Pons (tissue), 1 donor: Measurements from ENCODE around the gene FANCG.

Experiments
- DNase-seq: peaks from one replicate; pipeline ENCODE4 v3.0.0-alpha.2; 2016; ENCODE audit warnings: low spot score

Gene FANCG

DNA sequence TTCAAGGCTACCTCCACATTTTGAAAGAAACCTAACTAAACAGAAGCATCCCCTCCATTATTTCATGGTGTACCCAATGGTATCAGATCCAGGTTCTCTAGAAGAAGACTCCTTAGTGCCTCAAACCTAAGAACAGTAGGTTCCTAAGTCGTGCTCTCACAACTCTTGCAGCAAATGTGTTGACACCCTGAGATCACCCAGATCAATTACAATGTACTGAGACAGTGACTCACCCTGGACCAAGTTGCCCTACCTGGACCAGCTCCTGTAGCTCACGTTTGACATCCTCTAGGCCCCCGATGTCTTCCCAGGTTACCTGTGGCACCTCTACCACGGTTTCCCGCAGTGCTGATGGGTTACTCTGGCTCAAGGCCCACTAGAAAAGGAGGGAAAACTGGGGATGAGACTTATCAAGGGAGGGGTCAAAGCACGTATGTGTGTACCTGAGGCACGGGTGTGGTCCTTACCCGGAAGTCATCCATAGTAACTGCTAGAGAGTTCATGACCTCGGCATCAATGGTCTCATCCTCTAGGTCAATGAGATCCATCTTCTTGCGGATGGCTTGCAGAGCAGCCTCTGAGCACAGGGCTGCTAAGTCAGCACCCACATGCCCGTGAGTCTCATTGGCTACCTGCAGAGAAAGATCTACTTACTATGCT lies 19.1 kb downstream of the FANCG start:
- no peak for DNase-seq

DNA sequence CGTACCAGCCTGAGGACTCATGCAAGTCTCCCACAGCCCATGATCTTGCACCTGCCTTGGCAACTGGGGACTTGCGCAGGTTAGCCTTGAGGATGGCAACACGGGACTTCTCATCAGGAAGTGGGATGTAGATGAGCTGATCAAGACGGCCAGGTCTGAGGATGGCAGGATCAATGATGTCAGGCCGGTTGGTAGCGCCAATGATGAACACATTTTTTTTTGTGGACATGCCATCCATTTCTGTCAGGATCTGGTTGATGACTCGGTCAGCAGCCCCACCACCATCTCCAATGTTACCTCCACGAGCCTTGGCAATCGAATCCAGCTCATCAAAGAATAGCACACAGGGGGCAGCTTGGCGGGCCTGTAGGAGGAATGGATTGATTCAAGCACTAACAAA lies 20.3 kb downstream of the FANCG start:
- DNase-seq = no peak

DNA sequence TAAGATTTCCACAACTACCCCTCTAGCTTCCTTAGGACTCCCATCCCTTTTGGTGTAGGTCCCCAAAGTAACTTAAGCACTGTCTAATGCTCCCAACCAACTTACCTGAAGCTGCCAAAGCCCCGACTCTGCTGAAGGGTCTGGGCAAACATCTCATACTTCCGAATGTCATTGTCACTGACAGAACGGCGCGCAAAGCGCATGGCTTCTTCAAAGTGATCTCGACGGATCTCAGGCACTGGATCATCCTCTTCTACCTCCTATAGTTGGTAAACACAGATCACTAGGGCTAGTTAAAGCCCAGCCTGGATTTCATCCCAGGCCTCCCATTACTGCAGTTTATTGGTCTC lies 22.5 kb downstream of the FANCG start:
- no peak for DNase-seq

DNA sequence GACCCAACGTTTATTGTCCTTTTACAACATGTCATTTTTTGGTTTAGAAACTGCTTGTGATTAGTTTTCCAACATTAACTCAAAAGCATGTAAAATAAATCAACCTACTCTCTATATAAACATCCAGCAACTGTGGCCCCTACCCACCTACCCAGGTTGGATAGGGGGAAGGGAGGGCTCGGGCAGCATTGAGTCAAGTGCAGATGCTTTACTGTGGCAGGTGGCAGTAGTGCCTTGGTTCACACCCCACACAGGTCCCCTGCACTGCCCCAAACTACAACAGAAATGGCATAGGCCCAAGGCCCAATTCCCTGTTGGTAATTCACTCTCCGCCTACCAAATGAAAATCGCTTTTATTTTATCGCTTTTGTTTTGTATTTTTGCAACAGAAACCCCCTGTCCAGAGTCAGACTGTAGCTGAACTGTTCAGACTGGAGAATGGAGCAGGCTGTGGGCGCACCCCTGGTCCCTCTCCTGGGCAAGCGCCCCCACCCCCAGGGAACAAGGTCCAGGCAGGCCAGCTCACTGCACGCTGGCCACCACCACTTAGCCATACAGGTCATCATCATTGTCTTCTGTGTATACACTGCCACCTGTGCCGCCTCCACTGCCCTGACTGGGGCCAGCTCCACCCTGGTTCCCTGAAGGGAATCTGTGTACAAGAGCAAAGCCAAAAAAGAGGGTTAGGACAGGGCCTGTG lies 23.0 kb downstream of the FANCG start:
- DNase-seq = no peak

DNA sequence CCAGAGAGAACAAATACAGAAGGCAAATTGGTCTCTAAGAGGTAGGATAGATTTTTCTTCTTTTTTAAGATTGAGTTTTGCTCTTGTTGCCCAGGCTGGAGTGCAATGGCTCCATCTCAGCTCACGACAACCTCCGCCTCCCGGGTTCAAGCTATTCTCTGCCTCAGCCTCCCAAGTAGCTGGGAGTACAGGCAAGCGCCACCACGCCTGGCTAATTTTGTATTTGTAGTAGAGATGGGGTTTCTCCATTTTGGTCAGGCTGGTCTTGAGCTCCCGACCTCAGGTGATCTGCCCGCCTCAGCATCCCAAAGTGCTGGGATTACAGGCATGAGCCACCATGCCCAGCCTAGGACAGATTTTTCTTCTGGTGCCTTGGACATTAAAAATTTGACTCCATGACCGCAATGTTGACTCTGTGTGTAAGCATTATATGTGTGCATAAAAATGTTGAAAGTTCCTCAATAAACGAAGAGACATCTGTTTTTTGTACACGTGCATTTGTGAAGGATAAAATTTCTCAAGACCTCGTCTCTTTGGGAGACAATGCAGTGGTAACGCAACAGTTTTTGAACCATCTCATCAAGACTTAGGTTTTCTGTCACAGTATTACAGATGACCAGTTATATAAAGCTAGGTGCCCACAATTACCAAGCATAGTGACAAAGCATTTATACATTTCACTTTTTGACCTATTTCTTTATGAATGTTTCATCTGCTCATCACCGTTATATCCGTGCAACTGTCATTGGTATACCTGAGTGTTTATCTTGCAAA lies 24.7 kb downstream of the FANCG start:
- no peak for DNase-seq

DNA sequence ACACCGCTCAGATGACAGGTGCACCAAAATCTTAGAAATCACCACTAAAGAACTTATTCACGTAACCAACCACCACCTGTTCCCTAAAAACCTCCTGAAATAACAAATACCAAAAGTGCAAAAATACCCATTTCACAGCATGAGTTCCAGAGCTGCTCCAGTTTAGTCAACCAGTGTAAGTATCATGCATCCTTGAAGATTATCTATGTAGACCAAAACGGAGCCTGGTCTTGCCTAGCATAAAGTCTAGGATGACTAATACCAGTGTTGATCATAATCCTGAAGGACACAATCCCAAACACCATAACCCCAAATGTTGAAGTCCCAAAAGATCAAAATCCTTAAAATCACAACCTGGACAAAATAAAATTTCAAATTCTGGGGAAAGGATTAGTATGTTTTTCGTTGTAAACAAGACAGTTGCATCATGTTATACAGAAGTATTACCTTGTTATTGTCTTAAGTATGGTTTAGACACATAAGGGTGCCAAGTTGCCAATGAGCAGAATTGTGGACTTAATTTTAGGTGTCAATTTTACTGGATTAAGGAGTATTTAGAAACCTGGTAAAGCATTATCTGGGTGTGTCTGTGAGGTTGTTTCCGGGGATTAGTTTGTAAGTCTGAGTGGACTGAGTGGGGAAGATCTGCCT lies 25.4 kb downstream of the FANCG start:
- no peak for DNase-seq

DNA sequence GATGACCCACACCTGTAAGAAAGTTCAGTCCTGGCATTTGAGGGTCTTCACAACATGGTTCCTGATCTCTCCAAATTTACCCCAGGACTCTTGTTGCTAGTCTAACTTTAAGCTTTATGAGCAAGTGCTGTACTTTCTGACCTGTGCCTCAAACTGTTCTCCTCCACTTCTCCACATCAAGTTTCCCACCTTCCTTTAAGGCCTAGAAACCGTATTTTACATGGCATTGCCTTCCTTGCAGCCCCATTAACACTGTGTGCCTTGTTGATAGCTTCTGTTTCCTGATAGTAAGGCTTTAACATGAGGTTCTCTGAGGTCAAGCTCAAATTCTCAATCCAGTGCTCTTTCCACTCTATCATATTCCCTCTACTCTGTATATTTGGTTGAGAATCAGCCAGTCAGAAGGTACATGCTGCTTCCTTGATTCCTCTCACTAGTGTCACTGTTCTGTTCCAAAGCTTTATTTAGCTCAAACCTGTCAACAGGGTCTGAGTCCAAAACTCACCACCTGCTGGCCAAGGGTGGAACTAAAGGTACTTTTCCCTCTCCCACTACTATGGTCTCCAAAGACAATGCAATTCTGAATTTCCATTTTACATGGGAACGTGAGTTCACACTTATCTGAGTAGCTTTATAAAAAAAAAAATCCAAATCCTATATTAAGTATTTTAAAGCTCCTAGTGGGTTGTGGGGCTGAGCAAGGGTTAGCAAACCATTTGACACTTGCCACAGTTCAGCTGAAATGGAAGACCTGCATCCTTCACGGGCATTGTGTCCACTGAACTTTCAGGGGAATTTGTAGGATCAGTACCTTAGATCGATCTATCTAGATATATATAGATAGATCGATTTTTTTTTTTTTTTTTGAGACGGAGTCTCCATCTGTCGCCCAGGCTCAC lies 28.4 kb downstream of the FANCG start:
- DNase-seq = peak; percentile 28

DNA sequence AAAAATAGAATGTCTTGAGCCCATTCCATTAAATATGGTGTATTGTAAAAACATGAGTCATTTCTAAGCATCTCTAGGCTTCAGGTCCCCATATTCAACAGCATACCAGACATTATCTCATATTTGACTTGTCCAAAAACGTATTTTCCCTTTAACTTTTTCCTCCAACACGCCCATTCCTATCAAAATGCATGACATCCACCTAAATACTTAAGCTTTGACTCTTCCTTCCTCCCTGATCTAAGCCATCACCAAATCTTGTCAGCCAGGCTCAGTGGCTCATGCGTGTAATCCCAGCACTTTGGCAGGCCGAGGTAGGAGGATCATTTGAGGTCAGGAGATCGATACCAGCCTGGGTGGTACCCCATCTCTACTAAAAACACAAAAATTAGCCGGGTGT lies 31.2 kb downstream of the FANCG start:
- no peak for DNase-seq

DNA sequence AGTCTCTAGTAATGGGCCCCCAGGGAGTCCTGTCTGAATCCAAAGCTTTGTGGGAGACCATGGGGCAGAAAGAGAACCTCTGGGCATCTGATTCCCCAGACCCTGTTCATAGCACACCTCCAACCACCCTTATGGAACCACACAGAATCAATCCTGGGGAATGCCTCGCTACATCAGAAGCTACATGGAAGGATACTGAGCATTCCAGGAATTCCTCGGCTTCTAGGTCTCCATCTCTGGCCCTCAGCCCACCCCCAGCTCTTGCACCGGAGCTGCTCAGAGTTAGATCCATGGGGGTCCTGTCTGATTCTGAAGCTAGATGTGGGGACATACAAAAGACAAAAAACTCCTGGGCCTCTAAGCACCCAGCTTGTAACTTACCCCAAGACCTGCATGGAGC lies 35.7 kb downstream of the FANCG start:
- DNase-seq = no peak

DNA sequence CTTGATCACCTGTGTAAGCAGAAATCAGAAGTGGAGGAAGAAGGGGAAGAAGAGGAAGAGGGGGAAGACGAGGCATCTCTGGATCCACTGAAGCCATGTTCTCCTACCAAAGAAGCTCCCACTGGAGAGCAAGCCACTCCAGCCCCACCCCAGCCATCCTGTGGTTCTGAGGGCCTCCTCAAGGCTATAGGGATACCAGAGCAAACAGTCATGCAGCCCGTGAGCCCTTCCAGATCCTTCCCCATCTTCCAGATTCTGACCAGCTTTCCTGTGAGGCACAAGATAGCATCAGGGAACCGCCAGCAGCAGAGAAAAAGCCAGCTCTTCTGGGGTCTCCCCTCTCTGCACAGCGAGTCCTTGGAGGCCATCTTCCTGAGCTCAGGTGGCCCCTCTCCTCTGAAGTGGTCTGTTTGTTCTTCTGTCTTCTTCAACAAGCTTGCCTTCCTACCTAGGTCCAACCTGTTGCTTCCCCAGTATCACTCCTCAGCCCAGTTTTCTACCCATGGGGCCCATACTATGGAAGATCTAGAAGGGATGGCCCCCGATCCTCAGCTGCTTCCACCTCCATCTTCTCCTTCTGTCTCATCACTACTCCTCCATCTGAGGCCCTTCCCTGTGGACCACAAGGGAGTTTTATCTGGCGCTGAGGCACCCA lies 36.7 kb downstream of the FANCG start:
- DNase-seq = no peak

DNA sequence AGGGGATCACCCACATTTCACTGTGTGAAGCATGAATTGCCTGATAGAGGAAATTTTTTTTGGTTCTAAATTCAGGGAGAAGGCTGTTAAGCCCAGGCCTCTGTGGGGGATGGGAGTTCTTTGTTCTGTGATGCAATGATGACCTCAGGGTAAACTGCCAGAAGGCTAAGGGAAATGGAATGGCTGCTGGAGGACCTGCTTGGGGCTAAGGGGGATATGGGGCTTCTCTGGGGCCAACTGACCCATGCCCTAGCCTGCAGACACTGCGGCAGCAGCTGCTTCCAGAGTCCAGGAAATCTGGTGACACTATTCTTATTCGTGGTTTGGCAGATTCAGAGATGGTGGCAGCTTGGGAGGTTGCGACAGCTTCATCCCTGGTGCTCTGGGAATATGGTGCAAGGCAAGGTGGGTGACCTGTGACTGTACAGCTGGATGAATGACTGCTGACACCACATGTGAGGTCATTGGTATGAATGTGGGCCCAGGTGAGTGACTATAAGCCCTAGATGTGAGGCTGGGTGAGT lies 37.6 kb downstream of the FANCG start:
- no peak for DNase-seq

DNA sequence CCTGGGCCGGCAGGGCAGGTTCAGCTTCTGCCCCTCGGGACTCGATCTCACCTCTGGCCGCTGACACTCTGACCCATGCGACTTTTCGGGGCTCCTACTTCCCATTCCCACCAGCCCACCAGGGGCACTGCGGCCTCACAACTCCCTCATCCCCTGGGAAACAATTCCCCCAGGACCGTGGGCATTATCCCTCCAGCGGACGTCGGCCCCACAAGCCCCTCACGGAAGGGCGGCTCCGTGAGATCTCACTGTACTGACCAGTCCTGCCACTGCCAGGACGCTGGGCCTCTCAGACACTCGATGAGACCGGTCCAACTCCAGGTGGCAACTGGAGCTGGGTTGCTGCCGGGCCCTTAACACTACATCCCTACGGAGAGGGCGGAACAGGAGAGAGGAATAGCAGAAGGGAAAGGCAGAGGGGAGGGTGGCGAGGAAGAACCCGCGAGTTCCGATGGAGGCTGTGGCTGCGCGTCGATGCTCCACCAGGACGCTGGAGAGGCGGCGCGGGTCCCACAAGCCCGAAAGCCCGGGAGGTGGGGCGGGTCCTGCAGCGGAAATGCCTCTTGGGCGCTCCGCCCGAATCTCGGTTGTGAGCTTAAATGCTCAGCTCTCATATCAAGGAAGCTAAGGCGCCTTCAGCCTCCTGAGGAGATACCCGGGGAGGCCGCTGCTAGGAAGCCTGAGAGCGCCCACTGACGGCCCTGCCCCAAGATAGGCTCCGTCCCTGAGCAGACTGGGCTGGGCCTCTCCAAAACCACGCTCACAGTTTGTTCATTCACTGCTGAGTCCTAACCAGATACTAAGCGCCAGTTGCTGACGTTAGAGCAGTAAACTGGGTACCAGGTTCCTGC lies 43.7 kb downstream of the FANCG start:
- no peak for DNase-seq

DNA sequence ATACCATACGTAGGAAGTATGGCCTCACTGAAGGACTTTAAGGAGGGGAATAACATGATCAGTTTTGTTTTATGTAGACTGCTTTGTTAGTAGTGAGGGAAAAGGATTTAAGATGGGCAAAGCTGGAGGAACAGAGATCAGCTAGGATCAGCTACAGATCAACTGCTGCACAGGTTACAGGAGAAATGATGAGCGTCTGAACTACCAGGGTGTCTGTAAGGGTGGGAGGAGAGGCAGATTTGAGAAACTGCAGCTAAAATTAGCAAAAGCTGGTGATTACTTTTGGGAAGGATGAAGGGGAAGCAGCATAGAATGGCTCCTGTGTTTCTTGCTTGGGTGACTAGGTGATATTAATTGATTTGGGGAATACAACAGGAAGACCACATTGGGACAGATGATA lies 46.6 kb downstream of the FANCG start:
- DNase-seq = no peak

DNA sequence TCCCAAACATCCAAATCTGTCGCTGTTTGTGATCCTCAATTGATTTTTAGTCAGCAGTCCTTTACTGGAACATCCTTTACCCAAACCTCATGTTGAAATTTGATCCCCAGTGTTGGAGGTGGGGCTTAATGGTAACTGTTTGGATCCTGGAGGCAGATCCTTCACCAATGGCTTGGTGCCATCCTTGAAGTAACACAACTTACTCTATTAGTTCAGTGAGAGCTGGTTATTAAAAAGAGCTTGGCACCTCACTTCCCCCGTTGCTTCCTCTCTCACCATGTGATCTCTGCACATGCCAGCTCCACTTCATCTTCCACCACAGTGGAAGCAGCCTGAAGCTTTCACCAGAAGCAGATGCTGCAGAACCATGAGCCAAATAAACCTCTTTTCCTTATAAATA lies 49.9 kb downstream of the FANCG start:
- no peak for DNase-seq

DNA sequence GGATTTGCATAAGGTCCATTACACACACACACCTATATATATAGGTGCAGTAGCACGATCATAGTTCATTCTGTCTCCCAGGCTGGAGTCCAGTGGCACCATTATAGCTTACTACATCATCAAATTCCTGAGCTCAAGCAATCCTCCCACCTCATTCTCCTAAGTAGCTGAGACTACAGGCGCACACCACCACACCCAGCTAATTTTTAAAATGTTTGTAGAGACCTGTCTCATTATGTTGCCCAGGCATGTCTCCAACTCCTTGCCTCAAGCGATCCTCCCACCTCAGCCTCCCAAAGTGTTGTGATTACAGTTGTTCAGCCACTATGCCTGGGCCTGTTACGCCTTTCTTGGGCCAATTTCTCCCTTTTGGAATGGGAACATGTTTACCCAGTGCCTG lies 50.5 kb downstream of the FANCG start:
- DNase-seq = no peak

DNA sequence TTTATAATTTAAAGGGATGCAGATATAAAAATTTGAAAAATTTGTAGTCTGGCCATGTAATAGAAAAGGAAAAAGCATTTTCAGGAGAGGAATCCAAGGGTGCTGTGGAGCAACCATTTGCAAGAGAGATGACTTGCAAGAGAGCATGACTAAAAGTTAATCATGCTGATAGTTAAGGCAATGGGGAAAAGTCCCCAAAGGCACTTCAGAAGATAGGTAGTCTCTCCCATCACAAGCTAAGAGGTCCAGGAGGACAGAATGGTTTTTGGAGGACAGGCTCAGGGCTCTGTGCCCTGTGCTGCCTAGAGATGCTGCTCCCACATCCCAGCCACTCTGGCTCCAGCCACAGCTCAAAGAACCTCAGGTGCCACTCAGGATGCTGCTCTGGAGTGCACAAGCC lies 51.4 kb downstream of the FANCG start:
- DNase-seq = no peak

DNA sequence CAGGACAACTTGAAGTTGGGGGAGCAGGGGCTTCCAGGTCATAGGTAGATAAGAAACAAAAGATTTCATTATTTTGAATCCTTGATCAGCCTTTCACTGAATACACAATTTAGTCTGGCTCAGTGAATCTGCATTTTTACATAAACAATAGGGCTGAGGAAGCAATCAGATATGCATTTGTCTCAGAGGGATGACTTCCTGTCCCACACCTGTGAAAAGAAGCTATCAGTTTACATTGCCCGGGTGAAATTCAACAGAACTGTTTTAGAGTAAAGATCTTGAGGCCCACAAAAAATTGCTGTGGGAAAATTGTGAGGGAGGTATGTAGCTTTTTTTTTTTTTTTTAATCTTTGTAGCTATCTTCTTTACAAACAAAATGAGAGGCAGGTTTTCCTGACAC lies 51.9 kb downstream of the FANCG start:
- no peak for DNase-seq

DNA sequence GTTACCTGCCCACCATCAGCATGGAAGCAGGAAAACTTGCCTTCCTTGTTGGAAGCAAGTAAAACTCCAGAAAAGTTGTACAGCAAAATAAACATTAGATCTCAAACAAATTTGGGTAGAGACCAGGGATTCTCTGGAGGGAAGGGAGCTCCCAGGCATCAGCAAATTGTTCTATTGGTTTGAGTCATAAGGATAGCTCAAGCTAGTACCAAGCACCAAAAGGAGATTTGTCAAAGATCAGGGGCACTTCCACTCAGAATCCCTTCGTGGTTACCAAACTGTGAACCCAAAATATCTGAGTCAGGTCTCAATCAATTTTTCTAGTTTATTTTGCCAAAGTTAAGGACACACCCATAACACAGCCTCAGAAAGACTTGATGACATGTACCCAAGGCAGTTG lies 52.4 kb downstream of the FANCG start:
- no peak for DNase-seq

DNA sequence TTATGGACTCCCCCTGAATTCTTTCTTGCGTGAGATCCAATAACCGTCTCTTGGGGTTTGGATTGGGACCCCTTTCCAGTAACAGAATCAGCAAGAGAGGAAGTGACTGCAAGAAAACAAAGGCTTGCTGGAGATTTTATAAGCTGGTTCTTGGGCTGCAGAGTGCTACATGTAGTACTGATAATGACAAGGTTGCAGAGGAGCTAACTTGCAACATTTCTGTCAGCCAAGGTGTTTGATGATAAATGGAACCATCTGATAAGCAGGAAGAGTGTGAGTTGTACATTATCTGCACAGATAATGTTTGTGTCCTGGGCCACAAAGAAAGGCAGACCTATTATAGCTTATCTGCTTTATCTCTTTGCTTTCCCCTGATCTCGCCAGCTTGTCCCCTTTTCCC lies 53.1 kb downstream of the FANCG start:
- DNase-seq = no peak
